MM.1S (cell line): Measurements from ENCODE around the gene ZYX.

Experiments used
- DNase-seq: peaks from one replicate; pipeline ENCODE4 v3.0.0-alpha.2; 2015
- H2AFZ ChIP-seq: fragments of 300-600 bp; sonication (generic); 2 replicates; pipeline ENCODE4 v1.6.0; 2016; ENCODE audit warnings: antibody characterized with exemption, low read length
- H3F3A ChIP-seq: fragments of 300-600 bp; sonication (generic); 2 replicates; pipeline ENCODE4 v1.6.1; 2016; ENCODE audit warnings: mild to moderate bottlenecking, antibody characterized with exemption, low read length, moderate library complexity, mixed read lengths; ENCODE audit not compliant: insufficient read depth
- H3K27ac ChIP-seq: fragments of 300-600 bp; sonication (generic); 2 replicates; pipeline ENCODE4 v1.5.1; 2016; ENCODE audit warnings: mild to moderate bottlenecking, low read length
- H3K27me3 ChIP-seq: fragments of 300-600 bp; sonication (generic); replicated peaks from 2 replicates; pipeline ENCODE4 v1.6.0; 2016; ENCODE audit warnings: low read length; ENCODE audit not compliant: insufficient read depth
- H3K36me3 ChIP-seq: fragments of 300-600 bp; sonication (generic); replicated peaks from 2 replicates; pipeline ENCODE4 v1.6.1; 2016; ENCODE audit warnings: mild to moderate bottlenecking, low read length, mixed read lengths; ENCODE audit not compliant: insufficient read depth
- H3K4me1 ChIP-seq: fragments of 300-600 bp; sonication (generic); 2 replicates; pipeline ENCODE4 v1.6.1; 2016; ENCODE audit warnings: low read length, mixed read lengths
- H3K4me2 ChIP-seq: fragments of 300-600 bp; sonication (generic); 2 replicates; pipeline ENCODE4 v1.6.0; 2016; ENCODE audit warnings: low read depth, low read length
- H3K4me3 ChIP-seq: fragments of 300-600 bp; sonication (generic); 2 replicates; pipeline ENCODE4 v1.5.1; 2016; ENCODE audit warnings: low read length, mixed read lengths
- H3K79me2 ChIP-seq: fragments of 300-600 bp; sonication (generic); 2 replicates; pipeline ENCODE4 v1.6.1; 2016; ENCODE audit warnings: mixed run types, low read length, mixed read lengths
- H3K9ac ChIP-seq: fragments of 300-600 bp; sonication (generic); 2 replicates; pipeline ENCODE4 v1.6.1; 2016; ENCODE audit warnings: low read length, mixed read lengths
- H3K9me2 ChIP-seq: fragments of 300-600 bp; sonication (generic); replicated peaks from 2 replicates; pipeline ENCODE4 v1.6.1; 2016; ENCODE audit warnings: mild to moderate bottlenecking, low read length, mixed read lengths; ENCODE audit not compliant: insufficient read depth
- H3K9me3 ChIP-seq: fragments of 300-600 bp; sonication (generic); replicated peaks from 2 replicates; pipeline ENCODE4 v1.6.1; 2016; ENCODE audit warnings: mild to moderate bottlenecking, low read length, mixed read lengths; ENCODE audit not compliant: insufficient read depth
- H4K20me1 ChIP-seq: fragments of 300-600 bp; sonication (generic); 2 replicates; pipeline ENCODE4 v1.6.1; 2016; ENCODE audit warnings: mild to moderate bottlenecking, low read length, moderate library complexity, mixed read lengths; ENCODE audit not compliant: insufficient read depth
- CTCF ChIP-seq: fragments of 300-600 bp; sonication (generic); IDR thresholded peaks from 2 replicates; pipeline ENCODE4 v1.5.1; 2016; ENCODE audit warnings: antibody characterized with exemption, low read length, mixed read lengths
- EZH2 ChIP-seq: fragments of 300-600 bp; sonication (generic); optimal IDR thresholded peaks from 2 replicates; pipeline ENCODE3; 2017; ENCODE audit warnings: low read depth, mild to moderate bottlenecking, antibody characterized with exemption, low read length, mixed read lengths
- EZH2phosphoT487 ChIP-seq: fragments of 300-600 bp; sonication (generic); IDR thresholded peaks from 2 replicates; pipeline ENCODE4 v1.6.1; 2018; ENCODE audit warnings: antibody characterized with exemption, low read length

Gene ZYX

GRCh38 chr7:143358626-143359025, 22.5 kb upstream of the ZYX start:
- Histone ChIP-seq H3K36me3 (no peaks in the 10 kb centered on the region), H3F3A (no peaks in the 10 kb centered on the region), H3K9me3 (no peaks in the 10 kb centered on the region), H4K20me1 (no peaks in the 10 kb centered on the region), H3K27me3 (peaks cover 45% of the 10 kb centered on the region), H2AFZ (no peak overlapping the region), H3K9me2 (no peaks in the 10 kb centered on the region), H3K4me2 (no peak overlapping the region), H3K4me3 (no peak overlapping the region), H3K4me1 (no peaks in the 10 kb centered on the region), H3K9ac (no peak overlapping the region), H3K79me2 (no peaks in the 10 kb centered on the region), H3K27ac (no peak overlapping the region)
- no peak for DNase-seq
- no peak for TF ChIP-seq EZH2
- TF ChIP-seq CTCF = no peak

DNA sequence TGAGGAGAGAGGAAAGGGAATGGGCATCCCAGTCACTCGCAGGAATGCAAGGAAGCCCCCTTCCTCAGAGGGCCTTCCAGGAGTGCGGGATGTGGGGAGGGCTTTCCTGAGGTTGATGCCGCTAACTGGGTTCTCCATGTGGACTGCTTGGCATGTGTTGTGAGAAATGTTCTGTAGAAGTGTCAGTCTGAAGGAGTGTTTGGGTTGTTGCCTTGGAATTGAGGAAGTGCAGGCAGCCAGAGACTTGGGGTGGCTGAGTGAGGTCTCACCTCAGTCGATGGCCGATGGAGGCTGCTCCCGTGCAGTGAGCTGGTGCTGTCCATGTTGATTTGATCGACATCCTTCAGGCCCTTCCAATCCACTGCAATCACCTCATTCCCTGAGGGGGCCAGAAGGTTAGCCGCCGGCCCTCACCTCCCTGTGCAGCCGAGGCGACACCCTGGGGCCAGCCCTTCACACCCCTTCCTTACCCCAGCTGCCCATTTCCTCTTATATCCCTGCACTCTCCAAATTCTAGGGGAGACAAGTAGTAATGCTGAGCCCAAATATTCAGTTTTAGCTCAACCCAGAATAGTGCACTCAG, 21.3 kb upstream of the ZYX start:
- Histone ChIP-seq H3K27me3 (peaks cover 47% of the 10 kb centered on the region), H3K36me3 (no peaks in the 10 kb centered on the region)

GRCh38 chr7:143360788-143361551, 20.2 kb upstream of the ZYX start:
- no peak overlapping the region for H2AFZ ChIP-seq
- no peaks in the 10 kb centered on the region for H3K9me3 ChIP-seq
- H3K4me3 ChIP-seq = no peak overlapping the region
- DNase-seq = no peak
- no peaks in the 10 kb centered on the region for H3F3A ChIP-seq
- no peak overlapping the region for H3K4me2 ChIP-seq
- no peak overlapping the region for H3K9ac ChIP-seq
- no peak overlapping the region for H3K27ac ChIP-seq
- H3K27me3 ChIP-seq = peaks cover 47% of the 10 kb centered on the region
- H3K79me2 ChIP-seq = no peaks in the 10 kb centered on the region
- no peaks in the 10 kb centered on the region for H3K9me2 ChIP-seq
- no peaks in the 10 kb centered on the region for H3K4me1 ChIP-seq
- no peaks in the 10 kb centered on the region for H4K20me1 ChIP-seq
- no peaks in the 10 kb centered on the region for H3K36me3 ChIP-seq
- no peak for TF ChIP-seq EZH2phosphoT487

More for the DNA sequence above, 21.3 kb upstream of the ZYX start:
- H3K79me2 ChIP-seq = no peaks in the 10 kb centered on the region
- H3K9ac ChIP-seq = no peak overlapping the region
- no peaks in the 10 kb centered on the region for H3K4me1 ChIP-seq
- no peak overlapping the region for H3K4me3 ChIP-seq
- no peak for DNase-seq
- no peak overlapping the region for H3K27ac ChIP-seq
- H3F3A ChIP-seq = no peaks in the 10 kb centered on the region
- H2AFZ ChIP-seq = no peak overlapping the region
- H3K4me2 ChIP-seq = no peak overlapping the region
- no peaks in the 10 kb centered on the region for H4K20me1 ChIP-seq
- no peaks in the 10 kb centered on the region for H3K9me3 ChIP-seq
- TF ChIP-seq EZH2phosphoT487 (no peak), EZH2 (no peak), CTCF (no peak)
- no peaks in the 10 kb centered on the region for H3K9me2 ChIP-seq

- no peaks in the 10 kb centered on the region for H3K9me2 ChIP-seq
- no peak overlapping the region for H3K27ac ChIP-seq
- no peak overlapping the region for H3K9ac ChIP-seq
- no peaks in the 10 kb centered on the region for H3K4me1 ChIP-seq
- 0 out of 2 replicates have a peak overlapping the region, but pooled peaks have one; percentile 85 for H2AFZ ChIP-seq
- no peaks in the 10 kb centered on the region for H3F3A ChIP-seq
- no peak for DNase-seq
- peak overlapping the region; percentile 98 for H3K4me2 ChIP-seq
- H3K36me3 ChIP-seq = no peaks in the 10 kb centered on the region
- H4K20me1 ChIP-seq = no peaks in the 10 kb centered on the region
- no peaks in the 10 kb centered on the region for H3K9me3 ChIP-seq
- TF ChIP-seq CTCF = no peak
- TF ChIP-seq EZH2 = no peak
- TF ChIP-seq EZH2phosphoT487 = no peak
- H3K79me2 ChIP-seq = no peaks in the 10 kb centered on the region
- H3K27me3 ChIP-seq = peaks cover 47% of the 10 kb centered on the region
- H3K4me3 ChIP-seq = peak overlapping the region; percentile 62
These were observed 19.5 kb upstream of the ZYX start for GRCh38 chr7:143361552-143362130.
